ENCODE measurements around the gene TNFSF12.

DNA sequence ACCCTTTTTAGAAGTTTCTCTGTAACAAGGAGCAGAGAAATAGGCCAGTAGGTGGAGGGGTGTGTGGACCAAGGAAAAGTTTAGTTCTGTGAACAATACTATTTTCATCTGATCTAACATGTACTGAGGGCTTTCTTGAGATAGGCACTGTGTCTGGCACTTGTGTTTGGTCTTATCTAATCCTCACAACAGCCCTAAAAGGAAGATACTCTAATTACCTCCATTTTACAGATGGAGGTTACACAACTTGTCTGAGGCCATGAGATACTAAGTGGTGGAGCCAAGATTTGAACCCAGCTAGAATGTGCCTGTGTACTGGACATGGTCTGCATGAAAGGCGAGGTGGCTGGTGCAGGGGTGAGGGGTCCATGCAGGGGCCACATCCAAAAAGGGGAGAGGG is 4.5 kb downstream of the TNFSF12 start:
- TF ChIP-seq, protein P1, sequence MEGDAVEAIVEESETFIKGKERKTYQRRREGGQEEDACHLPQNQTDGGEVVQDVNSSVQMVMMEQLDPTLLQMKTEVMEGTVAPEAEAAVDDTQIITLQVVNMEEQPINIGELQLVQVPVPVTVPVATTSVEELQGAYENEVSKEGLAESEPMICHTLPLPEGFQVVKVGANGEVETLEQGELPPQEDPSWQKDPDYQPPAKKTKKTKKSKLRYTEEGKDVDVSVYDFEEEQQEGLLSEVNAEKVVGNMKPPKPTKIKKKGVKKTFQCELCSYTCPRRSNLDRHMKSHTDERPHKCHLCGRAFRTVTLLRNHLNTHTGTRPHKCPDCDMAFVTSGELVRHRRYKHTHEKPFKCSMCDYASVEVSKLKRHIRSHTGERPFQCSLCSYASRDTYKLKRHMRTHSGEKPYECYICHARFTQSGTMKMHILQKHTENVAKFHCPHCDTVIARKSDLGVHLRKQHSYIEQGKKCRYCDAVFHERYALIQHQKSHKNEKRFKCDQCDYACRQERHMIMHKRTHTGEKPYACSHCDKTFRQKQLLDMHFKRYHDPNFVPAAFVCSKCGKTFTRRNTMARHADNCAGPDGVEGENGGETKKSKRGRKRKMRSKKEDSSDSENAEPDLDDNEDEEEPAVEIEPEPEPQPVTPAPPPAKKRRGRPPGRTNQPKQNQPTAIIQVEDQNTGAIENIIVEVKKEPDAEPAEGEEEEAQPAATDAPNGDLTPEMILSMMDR (IDR thresholded peaks at IDR 0.05; ENCODE audit: low read length), result no peak
- TF ChIP-seq EZH2 (IDR thresholded peaks at IDR 0.05; ENCODE audit: borderline replicate concordance, low read length), result no peak

All from OCI-LY1 (cell line).